K562 (cell line): ENCODE results near the gene COMTD1. TPM values are rescaled to one million over a fixed set of nuclear protein-coding genes. Genes with fewer than 3 reads are reported as not detected.

Source experiments
- CCAR2 ChIP-seq: fragments of 200-400 bp; formaldehyde crosslinking; IDR thresholded peaks from 2 replicates; pipeline ENCODE4 v1.6.1; 2017; ENCODE audit warnings: mild to moderate bottlenecking, low read depth, low read length
- ELF1 ChIP-seq: fragments of 200-800 bp; sonication (Bioruptor generic); IDR thresholded peaks from 2 replicates; pipeline ENCODE4 v1.6.1; 2016; ENCODE audit warnings: missing genetic modification characterization, missing compliant biosample characterization
- ERF ChIP-seq: fragments of 450-650 bp; formaldehyde crosslinking; IDR thresholded peaks from 2 replicates; pipeline ENCODE4 v1.4.0; 2020; ENCODE audit warnings: mild to moderate bottlenecking, mixed read lengths
- ETV6 ChIP-seq, 3 experiments: fragments of 150-350 bp in 1 of 3; sonication (generic) in 1 of 3; formaldehyde crosslinking in 1 of 3; IDR thresholded peaks; 2 replicates each; pipeline versions ENCODE4 v1.6.1 to v1.8.0; 2014 to 2022; ENCODE audit warnings: borderline replicate concordance in 2 of 3, low read depth in 2 of 3, antibody characterized with exemption in 1 of 3, low read length in 1 of 3, mild to moderate bottlenecking in 1 of 3, missing genetic modification reagents in 1 of 3
- GATAD2B ChIP-seq: fragments of 450-650 bp; IDR thresholded peaks from 2 replicates; pipeline ENCODE4 v1.6.1; 2017; ENCODE audit warnings: mild to moderate bottlenecking, borderline replicate concordance
- GTF2E2 ChIP-seq: fragments of 200-800 bp; sonication (Bioruptor generic); IDR thresholded peaks from 2 replicates; pipeline ENCODE4 v1.6.1; 2016; ENCODE audit warnings: missing genetic modification characterization, missing compliant biosample characterization
- MCM3 ChIP-seq: fragments of 450-650 bp; IDR thresholded peaks from 2 replicates; pipeline ENCODE4 v1.6.1; 2016
- NEUROD1 ChIP-seq: fragments of 150-350 bp; IDR thresholded peaks from 2 replicates; pipeline ENCODE4 v1.6.1; 2014; ENCODE audit warnings: borderline replicate concordance, low read length, low read depth; ENCODE audit not compliant: partially characterized antibody
- NFE2 ChIP-seq: IDR thresholded peaks from 2 replicates; pipeline ENCODE4 v1.6.1; 2014; ENCODE audit warnings: antibody characterized with exemption, low read depth
- NFIC ChIP-seq: fragments of 450-650 bp; IDR thresholded peaks from 2 replicates; pipeline ENCODE4 v1.6.1; 2017; ENCODE audit warnings: mild to moderate bottlenecking, inconsistent platforms
- NONO ChIP-seq, 2 experiments: fragments of 200-400 bp in 1 of 2; fragments of 450-650 bp in 1 of 2; formaldehyde crosslinking in 1 of 2; IDR thresholded peaks; 2 replicates each; pipeline ENCODE4 v1.6.1; 2017; ENCODE audit warnings: low read depth in 2 of 2, mild to moderate bottlenecking in 2 of 2, moderate library complexity in 2 of 2, low read length in 1 of 2
- NR3C1 ChIP-seq: sonication (generic); formaldehyde crosslinking; IDR thresholded peaks from 2 replicates; pipeline ENCODE4 v1.8.1; 2022; ENCODE audit warnings: missing genetic modification reagents
- NUFIP1 ChIP-seq: fragments of 450-650 bp; IDR thresholded peaks from 2 replicates; pipeline ENCODE4 v1.6.1; 2018; ENCODE audit not compliant: partially characterized antibody
- POLR2AphosphoS5 ChIP-seq: IDR thresholded peaks from 2 replicates; pipeline ENCODE4 v1.6.1; 2011; ENCODE audit warnings: mild to moderate bottlenecking, low read depth, low read length, moderate library complexity; ENCODE audit not compliant: control insufficient read depth, insufficient read depth
- POLR2B ChIP-seq: fragments of 450-650 bp; IDR thresholded peaks from 2 replicates; pipeline ENCODE4 v1.6.1; 2018; ENCODE audit warnings: low read depth; ENCODE audit not compliant: partially characterized antibody
- RBM14 ChIP-seq: fragments of 200-400 bp; formaldehyde crosslinking; IDR thresholded peaks from 2 replicates; pipeline ENCODE4 v1.6.1; 2018; ENCODE audit warnings: low read depth, mild to moderate bottlenecking, low read length, moderate library complexity, borderline replicate concordance; ENCODE audit not compliant: insufficient read depth
- RBM22 ChIP-seq: fragments of 200-400 bp; formaldehyde crosslinking; IDR thresholded peaks from 2 replicates; pipeline ENCODE4 v1.6.1; 2018; ENCODE audit warnings: low read length, low read depth; ENCODE audit not compliant: poor library complexity, severe bottlenecking
- SPI1 ChIP-seq: IDR thresholded peaks from 2 replicates; pipeline ENCODE4 v1.6.1; 2011; ENCODE audit warnings: low read depth, low read length, control low read depth, borderline replicate concordance
- TAF1 ChIP-seq: IDR thresholded peaks from 2 replicates; pipeline ENCODE4 v1.6.1; 2011; ENCODE audit warnings: mild to moderate bottlenecking, low read length, moderate library complexity; ENCODE audit not compliant: insufficient read depth, control insufficient read depth, severe bottlenecking; ENCODE audit errors: extremely low read depth
- TCFL5 ChIP-seq: fragments of 250-450 bp; sonication (Bioruptor Pico); conservative IDR thresholded peaks from 2 replicates; pipeline ENCODE4 v1.6.1; 2021; ENCODE audit warnings: mild to moderate bottlenecking, moderate library complexity, matching md5 sums
- XRCC5 ChIP-seq: fragments of 200-400 bp; formaldehyde crosslinking; IDR thresholded peaks from 2 replicates; pipeline ENCODE4 v1.6.1; 2017; ENCODE audit warnings: low read depth, mild to moderate bottlenecking, low read length
- ZNF124 ChIP-seq: sonication (generic); formaldehyde crosslinking; IDR thresholded peaks from 2 replicates; pipeline ENCODE4 v1.8.1; 2022; ENCODE audit warnings: missing genetic modification reagents
- ZNF830 ChIP-seq: fragments of 250-450 bp; sonication (Bioruptor Pico); IDR thresholded peaks from 2 replicates; pipeline ENCODE4 v1.5.0; 2021; ENCODE audit warnings: mild to moderate bottlenecking
- polyA plus RNA-seq, 8 experiments: library from polyadenylated mRNA; depleted of rRNA in 4 of 8; stranded (reverse) in 5 of 8; unstranded in 3 of 8; fragments of >200 nt; fragmentation: Nextera tagmentation in 2 of 8; fragmentation: Illumina TruSeq in 1 of 8; extraction: Ambion mirVana in 2 of 8; extraction: Trizol in 1 of 8; gene quantifications; 2 replicates each; pipeline versions ENCODE4 v1.2.1 to v1.2.3, GENCODE V29; 2011 to 2014; ENCODE audit warnings: inconsistent platforms in 1 of 8, missing spikeins in 1 of 8
- total RNA-seq, 7 experiments: library from RNA; depleted of rRNA in 6 of 7; stranded (reverse); fragments of >200 nt in 6 of 7; fragmentation: Illumina TruSeq in 2 of 7; extraction: Trizol in 2 of 7; gene quantifications; 2 replicates each; pipeline versions ENCODE4 v1.2.1 to v1.2.3, GENCODE V29; 2011 to 2021; ENCODE audit warnings: low replicate concordance in 1 of 7
- TF ChIP-seq, protein P1 (sequence below): sonication (generic); formaldehyde crosslinking; IDR thresholded peaks from 2 replicates; pipeline ENCODE4 v1.5.0; 2020; ENCODE audit warnings: missing genetic modification reagents
- TF ChIP-seq, protein P2 (sequence below): sonication (generic); formaldehyde crosslinking; IDR thresholded peaks from 2 replicates; pipeline ENCODE4 v1.8.1; 2023; ENCODE audit warnings: mild to moderate bottlenecking, missing genetic modification reagents

The COMTD1 gene
- total and polyA plus RNA-seq, 9 of the 15 experiments (the other 6 are each of a cell fraction or from before 2014, with no cell fraction given): 0.41 to 112 (median 13.7) TPM

DNA sequence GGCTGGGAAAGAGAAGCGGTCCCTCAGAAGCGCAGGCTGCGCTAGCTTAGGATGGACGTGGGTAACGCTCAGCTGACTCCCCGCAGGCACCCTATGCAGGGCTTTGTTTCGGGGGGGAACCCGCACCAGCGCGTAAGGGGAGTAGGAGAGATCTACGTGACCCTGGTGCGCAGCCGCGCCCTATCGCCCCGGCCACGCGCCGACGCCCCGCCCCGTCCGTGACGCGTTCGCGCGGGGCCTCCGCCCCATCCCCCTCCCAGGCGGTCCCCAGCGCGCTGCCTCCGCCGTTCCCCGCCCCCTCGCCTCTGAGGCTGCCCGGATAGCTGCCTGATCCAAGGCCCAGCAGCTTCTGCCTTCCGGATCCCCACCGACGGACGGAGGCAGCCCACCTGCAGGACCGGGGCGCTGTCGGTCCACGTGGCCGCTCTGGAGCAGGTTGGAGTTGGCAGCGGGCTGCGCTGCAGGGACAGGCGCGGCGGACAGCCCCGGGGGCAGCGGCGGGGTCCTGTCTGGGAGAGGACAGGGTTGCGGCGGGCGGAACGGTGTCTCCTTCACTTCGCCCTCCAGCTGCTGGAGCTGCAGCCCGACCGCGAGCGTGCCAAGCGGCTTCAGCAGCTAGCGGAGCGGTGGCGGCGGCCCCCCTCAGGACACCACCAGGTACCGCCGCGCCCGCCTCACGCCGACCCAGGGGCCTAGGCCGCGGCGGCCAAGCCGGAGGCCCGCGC lies 25.3 kb downstream of the COMTD1 start, which contains the start of gene VDAC2 (continued):
- TF ChIP-seq ETV6 (IDR thresholded peaks at IDR 0.05; ENCODE audit: borderline replicate concordance in 1 of 2, low read depth in 2 of 2, low read length in 1 of 2) (peak in 1 of 2 experiments; percentile 13; a peak in 1 of 4 replicates), ETV6 (CRISPR knock-in tag; IDR thresholded peaks at IDR 0.05; ENCODE audit: borderline replicate concordance) (0 out of 2 replicates have a peak, but pooled peaks have one; percentile 1), NR3C1 (peak; percentile 92), NONO (IDR thresholded peaks at IDR 0.05; ENCODE audit: low read depth in 2 of 2, low read length in 1 of 2) (peak; percentile 74 to 89), NUFIP1 (peak; percentile 81), GATAD2B (peak; percentile 89), TCFL5 (CRISPR knock-in tag) (0 out of 2 replicates have a peak, but pooled peaks have one; percentile 42), RBM14 (no peak), SPI1 (0 out of 2 replicates have a peak, but pooled peaks have one; percentile 17), ELF1 (tag) (no peak; the same call in 1 of the 2 replicates), MCM3 (no peak), POLR2AphosphoS5 (peak; percentile 44), XRCC5 (peak; percentile 63; the same call in 1 of the 2 replicates), TAF1 (peak; percentile 91), ERF (CRISPR knock-in tag) (peak; percentile 83), GTF2E2 (tag) (peak; percentile 92), NEUROD1 (peak; percentile 96), NFE2 (peak; percentile 100), RBM22 (peak; percentile 66), NFIC (peak; percentile 46), CCAR2 (no peak), POLR2B (peak; percentile 70), ZNF124 (CRISPR knock-in tag) (no peak), ZNF830 (no peak)
- TF ChIP-seq, protein P1, sequence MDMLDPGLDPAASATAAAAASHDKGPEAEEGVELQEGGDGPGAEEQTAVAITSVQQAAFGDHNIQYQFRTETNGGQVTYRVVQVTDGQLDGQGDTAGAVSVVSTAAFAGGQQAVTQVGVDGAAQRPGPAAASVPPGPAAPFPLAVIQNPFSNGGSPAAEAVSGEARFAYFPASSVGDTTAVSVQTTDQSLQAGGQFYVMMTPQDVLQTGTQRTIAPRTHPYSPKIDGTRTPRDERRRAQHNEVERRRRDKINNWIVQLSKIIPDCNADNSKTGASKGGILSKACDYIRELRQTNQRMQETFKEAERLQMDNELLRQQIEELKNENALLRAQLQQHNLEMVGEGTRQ (CRISPR knock-in tag): no peak; the same call in 1 of the 2 replicates
- TF ChIP-seq, protein P2, sequence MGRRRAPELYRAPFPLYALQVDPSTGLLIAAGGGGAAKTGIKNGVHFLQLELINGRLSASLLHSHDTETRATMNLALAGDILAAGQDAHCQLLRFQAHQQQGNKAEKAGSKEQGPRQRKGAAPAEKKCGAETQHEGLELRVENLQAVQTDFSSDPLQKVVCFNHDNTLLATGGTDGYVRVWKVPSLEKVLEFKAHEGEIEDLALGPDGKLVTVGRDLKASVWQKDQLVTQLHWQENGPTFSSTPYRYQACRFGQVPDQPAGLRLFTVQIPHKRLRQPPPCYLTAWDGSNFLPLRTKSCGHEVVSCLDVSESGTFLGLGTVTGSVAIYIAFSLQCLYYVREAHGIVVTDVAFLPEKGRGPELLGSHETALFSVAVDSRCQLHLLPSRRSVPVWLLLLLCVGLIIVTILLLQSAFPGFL (CRISPR knock-in tag): peak; percentile 46; the same call in 1 of the 2 replicates
